NB4 (cell line): Measurements from ENCODE around the gene TCEANC.

Experiments
- CTCF ChIP-seq: IDR thresholded peaks from one replicate; pipeline ENCODE4 v1.5.1; 2012; ENCODE audit warnings: low read depth, low read length
- MAX ChIP-seq: IDR thresholded peaks from 2 replicates; pipeline ENCODE4 v1.6.1; 2011; ENCODE audit warnings: low read depth, low read length
- MYC ChIP-seq: IDR thresholded peaks from 2 replicates; pipeline ENCODE4 v1.6.1; 2011; ENCODE audit warnings: low read depth, low read length
- POLR2A ChIP-seq: IDR thresholded peaks from 2 replicates; pipeline ENCODE4 v1.6.1; 2011; ENCODE audit warnings: mild to moderate bottlenecking; ENCODE audit not compliant: insufficient read length; ENCODE audit errors: extremely low read depth

DNA sequence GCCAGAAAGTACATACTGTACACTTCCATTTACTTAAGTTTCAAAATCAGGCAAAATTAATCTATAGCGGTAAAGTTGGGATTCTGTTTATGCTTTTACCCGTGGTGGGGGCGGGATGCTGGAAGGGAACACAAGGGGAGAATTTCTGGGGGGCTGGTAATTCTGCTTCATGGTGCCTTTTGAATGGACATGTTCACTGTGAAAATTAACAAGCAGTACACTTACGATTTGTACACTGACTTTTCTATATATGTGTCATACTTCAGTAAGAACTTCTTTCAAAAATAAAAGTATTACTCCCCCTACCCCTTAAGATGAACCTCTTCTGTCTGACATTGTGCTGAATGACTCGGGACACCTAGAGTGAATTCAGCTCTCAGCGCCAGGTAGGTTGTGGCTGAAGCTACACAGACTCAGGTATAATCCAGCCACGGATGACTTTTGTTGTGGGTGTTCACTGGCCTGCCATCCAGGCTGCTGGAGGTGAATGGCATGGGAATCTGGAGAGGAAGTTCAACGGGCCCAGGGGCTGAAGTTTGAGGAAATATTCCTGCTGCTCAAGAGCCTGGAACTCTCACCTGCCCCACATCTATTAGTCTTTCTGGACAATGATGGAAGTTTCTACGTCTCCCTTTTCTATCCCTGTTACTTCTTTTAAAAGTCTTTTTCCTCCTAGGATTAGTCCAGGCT, 7.3 kb upstream of the TCEANC start:
- TF ChIP-seq CTCF (no peak), POLR2A (no peak), MAX (no peak), MYC (no peak)
